GM12891 (cell line): Measurements from ENCODE around the gene PDE1A.

Experiments
- POLR2A ChIP-seq: IDR thresholded peaks from 2 replicates; pipeline ENCODE4 v1.6.1; 2011; ENCODE audit warnings: low read depth, low read length, control low read depth
- SPI1 ChIP-seq: IDR thresholded peaks from 2 replicates; pipeline ENCODE4 v1.6.1; 2011; ENCODE audit warnings: low read depth, low read length, control low read depth
- TAF1 ChIP-seq: IDR thresholded peaks from 2 replicates; pipeline ENCODE4 v1.6.1; 2011; ENCODE audit warnings: low read depth, low read length, control low read depth

GRCh38 chr2:182301093-182301492 is 125.7 kb downstream of the PDE1A start:
- TF ChIP-seq POLR2A (no peak), TAF1 (no peak), SPI1 (no peak)
